ENCODE data around the gene DOCK8.

GRCh38 chr9:450057-450456, 235.4 kb downstream of the DOCK8 start:
- TF ChIP-seq EGR1 (IDR thresholded peaks at IDR 0.05; ENCODE audit: low read depth) (no peak), CTCF (IDR thresholded peaks at IDR 0.05 in 2 of 3, conservative IDR thresholded peaks at IDR 0.05 in 1 of 3; ENCODE audit: borderline replicate concordance in 1 of 3, insufficient read depth in 1 of 3, low read depth in 2 of 3, low read length in 2 of 3) (no peak), MAX (IDR thresholded peaks at IDR 0.05) (no peak), POLR2A (IDR thresholded peaks at IDR 0.05; ENCODE audit: borderline replicate concordance, extremely low read depth, insufficient read depth, insufficient read length) (no peak), POLR2AphosphoS5 (IDR thresholded peaks at IDR 0.05; ENCODE audit: low read depth, low read length) (no peak), REST (IDR thresholded peaks at IDR 0.05; ENCODE audit: low read depth) (no peak), ZNF274 (IDR thresholded peaks at IDR 0.05; ENCODE audit: low read depth, low read length) (no peak), EZH2 (IDR thresholded peaks at IDR 0.05) (no peak)

All from HCT116 (cell line).